Liver (tissue), 3 donors: ENCODE measurements around the gene GIT2.

Experiments used
- EGR1 ChIP-seq, 2 donors: IDR thresholded peaks; 2 replicates each; pipeline ENCODE4 v1.6.1; 2016 to 2018; ENCODE audit warnings: antibody characterized with exemption in 2 of 2, low read depth in 2 of 2
- FOXA1 ChIP-seq: IDR thresholded peaks from 2 replicates; pipeline ENCODE4 v1.6.1; 2016; ENCODE audit warnings: antibody characterized with exemption
- GABPA ChIP-seq, 2 donors: IDR thresholded peaks in 1 of 2; conservative IDR thresholded peaks in 1 of 2; 2 replicates each; pipeline ENCODE4 v1.6.1; 2016; ENCODE audit warnings: antibody characterized with exemption in 2 of 2, mild to moderate bottlenecking in 1 of 2, moderate library complexity in 1 of 2
- YY1 ChIP-seq: IDR thresholded peaks from 2 replicates; pipeline ENCODE4 v1.6.1; 2016; ENCODE audit warnings: antibody characterized with exemption, mild to moderate bottlenecking
- TF ChIP-seq, protein P1 (sequence below): fragments of 150-350 bp; IDR thresholded peaks from 2 replicates; pipeline ENCODE4 v1.5.1; 2017; ENCODE audit warnings: improper control_type of control experiment, low read depth, low read length; ENCODE audit not compliant: missing input control
- TF ChIP-seq, protein P2 (sequence below): IDR thresholded peaks from 2 replicates; pipeline ENCODE4 v1.6.1; 2016; ENCODE audit warnings: antibody characterized with exemption, mild to moderate bottlenecking
- TF ChIP-seq, protein P3 (sequence below): IDR thresholded peaks from 2 replicates; pipeline ENCODE4 v1.6.1; 2016; ENCODE audit warnings: antibody characterized with exemption
- TF ChIP-seq, protein P4 (sequence below): IDR thresholded peaks from 2 replicates; pipeline ENCODE4 v1.6.1; 2016; ENCODE audit warnings: antibody characterized with exemption
- donor health status: healthy.
- donor health status: healthy.

DNA sequence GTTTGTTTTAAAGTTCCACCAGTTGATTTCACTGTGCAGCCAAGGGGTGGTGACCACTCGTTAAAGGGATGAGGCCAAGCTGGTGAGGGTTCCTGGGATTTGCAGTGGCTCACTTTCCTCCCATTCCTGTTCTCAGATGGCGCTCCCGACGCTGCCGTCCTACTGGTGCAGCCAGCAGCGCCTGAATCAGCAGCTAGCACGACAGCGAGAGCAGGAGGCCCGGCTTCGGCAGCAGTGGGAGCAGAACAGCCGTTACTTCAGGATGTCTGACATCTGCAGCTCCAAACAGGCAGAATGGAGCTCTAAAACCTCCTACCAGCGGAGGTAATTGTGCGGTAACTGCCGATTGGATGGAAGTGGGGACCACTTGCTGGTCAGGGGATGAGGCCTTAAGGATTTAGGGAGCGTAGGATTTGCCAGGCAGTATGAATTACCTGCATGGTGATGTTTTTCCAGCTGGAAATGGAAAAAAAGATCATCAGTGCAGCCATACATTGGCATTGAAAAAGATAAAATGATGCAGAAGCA lies 93.2 kb downstream of the GIT2 start:
- TF ChIP-seq, protein P1, sequence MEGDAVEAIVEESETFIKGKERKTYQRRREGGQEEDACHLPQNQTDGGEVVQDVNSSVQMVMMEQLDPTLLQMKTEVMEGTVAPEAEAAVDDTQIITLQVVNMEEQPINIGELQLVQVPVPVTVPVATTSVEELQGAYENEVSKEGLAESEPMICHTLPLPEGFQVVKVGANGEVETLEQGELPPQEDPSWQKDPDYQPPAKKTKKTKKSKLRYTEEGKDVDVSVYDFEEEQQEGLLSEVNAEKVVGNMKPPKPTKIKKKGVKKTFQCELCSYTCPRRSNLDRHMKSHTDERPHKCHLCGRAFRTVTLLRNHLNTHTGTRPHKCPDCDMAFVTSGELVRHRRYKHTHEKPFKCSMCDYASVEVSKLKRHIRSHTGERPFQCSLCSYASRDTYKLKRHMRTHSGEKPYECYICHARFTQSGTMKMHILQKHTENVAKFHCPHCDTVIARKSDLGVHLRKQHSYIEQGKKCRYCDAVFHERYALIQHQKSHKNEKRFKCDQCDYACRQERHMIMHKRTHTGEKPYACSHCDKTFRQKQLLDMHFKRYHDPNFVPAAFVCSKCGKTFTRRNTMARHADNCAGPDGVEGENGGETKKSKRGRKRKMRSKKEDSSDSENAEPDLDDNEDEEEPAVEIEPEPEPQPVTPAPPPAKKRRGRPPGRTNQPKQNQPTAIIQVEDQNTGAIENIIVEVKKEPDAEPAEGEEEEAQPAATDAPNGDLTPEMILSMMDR = no peak
- TF ChIP-seq, protein P2, sequence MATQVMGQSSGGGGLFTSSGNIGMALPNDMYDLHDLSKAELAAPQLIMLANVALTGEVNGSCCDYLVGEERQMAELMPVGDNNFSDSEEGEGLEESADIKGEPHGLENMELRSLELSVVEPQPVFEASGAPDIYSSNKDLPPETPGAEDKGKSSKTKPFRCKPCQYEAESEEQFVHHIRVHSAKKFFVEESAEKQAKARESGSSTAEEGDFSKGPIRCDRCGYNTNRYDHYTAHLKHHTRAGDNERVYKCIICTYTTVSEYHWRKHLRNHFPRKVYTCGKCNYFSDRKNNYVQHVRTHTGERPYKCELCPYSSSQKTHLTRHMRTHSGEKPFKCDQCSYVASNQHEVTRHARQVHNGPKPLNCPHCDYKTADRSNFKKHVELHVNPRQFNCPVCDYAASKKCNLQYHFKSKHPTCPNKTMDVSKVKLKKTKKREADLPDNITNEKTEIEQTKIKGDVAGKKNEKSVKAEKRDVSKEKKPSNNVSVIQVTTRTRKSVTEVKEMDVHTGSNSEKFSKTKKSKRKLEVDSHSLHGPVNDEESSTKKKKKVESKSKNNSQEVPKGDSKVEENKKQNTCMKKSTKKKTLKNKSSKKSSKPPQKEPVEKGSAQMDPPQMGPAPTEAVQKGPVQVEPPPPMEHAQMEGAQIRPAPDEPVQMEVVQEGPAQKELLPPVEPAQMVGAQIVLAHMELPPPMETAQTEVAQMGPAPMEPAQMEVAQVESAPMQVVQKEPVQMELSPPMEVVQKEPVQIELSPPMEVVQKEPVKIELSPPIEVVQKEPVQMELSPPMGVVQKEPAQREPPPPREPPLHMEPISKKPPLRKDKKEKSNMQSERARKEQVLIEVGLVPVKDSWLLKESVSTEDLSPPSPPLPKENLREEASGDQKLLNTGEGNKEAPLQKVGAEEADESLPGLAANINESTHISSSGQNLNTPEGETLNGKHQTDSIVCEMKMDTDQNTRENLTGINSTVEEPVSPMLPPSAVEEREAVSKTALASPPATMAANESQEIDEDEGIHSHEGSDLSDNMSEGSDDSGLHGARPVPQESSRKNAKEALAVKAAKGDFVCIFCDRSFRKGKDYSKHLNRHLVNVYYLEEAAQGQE = no peak
- TF ChIP-seq, protein P3, sequence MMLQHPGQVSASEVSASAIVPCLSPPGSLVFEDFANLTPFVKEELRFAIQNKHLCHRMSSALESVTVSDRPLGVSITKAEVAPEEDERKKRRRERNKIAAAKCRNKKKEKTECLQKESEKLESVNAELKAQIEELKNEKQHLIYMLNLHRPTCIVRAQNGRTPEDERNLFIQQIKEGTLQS = no peak
- TF ChIP-seq FOXA1 (no peak), YY1 (no peak), EGR1 (IDR thresholded peaks at IDR 0.05; ENCODE audit: low read depth in 2 of 2) (no peak), GABPA (IDR thresholded peaks at IDR 0.05 in 1 of 2, conservative IDR thresholded peaks at IDR 0.05 in 1 of 2) (no peak)
- TF ChIP-seq, protein P4, sequence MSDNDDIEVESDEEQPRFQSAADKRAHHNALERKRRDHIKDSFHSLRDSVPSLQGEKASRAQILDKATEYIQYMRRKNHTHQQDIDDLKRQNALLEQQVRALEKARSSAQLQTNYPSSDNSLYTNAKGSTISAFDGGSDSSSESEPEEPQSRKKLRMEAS = no peak
